K562 (cell line): Measurements from ENCODE around the gene MRPL52. TPM values are rescaled to one million over a fixed set of nuclear protein-coding genes. Genes with fewer than 3 reads are reported as not detected.

Experiments used
- ATAC-seq: fragments of 200-7000 bp; cut with Tn5 transposase; 3 replicates; pipeline ENCODE4 v1.9.1; 2020; ENCODE audit warnings: moderate library complexity
- BruUV-seq: library from RNA; stranded (reverse); fragments of 400-500 nt; replicated peaks from 2 replicates; lab custom pipeline; 2021; lab: Mats Ljungman, UMichigan
- CTCF ChIA-PET: fragments of 300-600 bp; formaldehyde crosslinking; extraction: SDS; loops from one replicate; lab custom pipeline; 2021; ENCODE audit warnings: low intra/inter-chr PET ratio; lab: Yijun Ruan, JAX
- POLR2A ChIA-PET: fragments of 300-600, 350-650 bp; sonication (Branson Sonifier 250); formaldehyde crosslinking; extraction: SDS; loops from one replicate; lab custom pipeline; 2021; ENCODE audit warnings: antibody characterized with exemption, inconsistent platforms; lab: Yijun Ruan, JAX
- DNase-seq, 4 experiments: peaks; one replicate each; pipeline versions ENCODE4 v3.0.0 to v3.0.0-alpha.2; 2011 to 2018; ENCODE audit warnings: low spot score in 3 of 4, mixed read lengths in 3 of 4; ENCODE audit errors: extremely low read depth in 1 of 4
- FAIRE-seq: peaks from 2 replicates; lab custom pipeline; 2011; peaks lifted over from hg19 to GRCh38; lab: Jason Lieb, UNC
- H2AFZ ChIP-seq: 2 replicates; pipeline ENCODE4 v1.6.0; 2011; ENCODE audit warnings: low read depth, low read length, control low read depth, inconsistent platforms
- H3K27ac ChIP-seq: fragments of 200-600 bp; 3 replicates; pipeline ENCODE4 v1.8.0; 2011; ENCODE audit warnings: low read depth, mild to moderate bottlenecking, control low read depth, inconsistent platforms, low read length, moderate library complexity, mixed read lengths; ENCODE audit errors: extremely low read depth
- H3K27me3 ChIP-seq, 2 experiments: fragments of 300-600 bp in 1 of 2; 2 replicates in 1 of 2; 3 replicates in 1 of 2; pipeline versions ENCODE4 v1.6.0 to v1.8.0; 2011; ENCODE audit warnings: inconsistent platforms in 2 of 2, low read length in 2 of 2, mild to moderate bottlenecking in 1 of 2, mixed read lengths in 1 of 2, moderate library complexity in 1 of 2; ENCODE audit not compliant: control insufficient read depth in 2 of 2, insufficient read depth in 2 of 2
- H3K36me3 ChIP-seq: fragments of 300-600 bp; 3 replicates; pipeline ENCODE4 v1.8.0; 2011; ENCODE audit warnings: mild to moderate bottlenecking, low read length, inconsistent platforms; ENCODE audit not compliant: control insufficient read depth, insufficient read depth
- H3K4me1 ChIP-seq, 2 experiments: fragments of 200-600 bp in 1 of 2; replicated peaks in 1 of 2; 2 replicates in 1 of 2; 3 replicates in 1 of 2; pipeline versions ENCODE4 v1.5.1 to v1.8.0; 2011; ENCODE audit warnings: inconsistent platforms in 2 of 2, low read length in 2 of 2, mild to moderate bottlenecking in 1 of 2, mixed read lengths in 1 of 2, moderate library complexity in 1 of 2; ENCODE audit not compliant: control insufficient read depth in 2 of 2, insufficient read depth in 2 of 2
- H3K4me2 ChIP-seq: 2 replicates; pipeline ENCODE4 v1.6.1; 2011; ENCODE audit warnings: low read length, control low read depth, inconsistent platforms, mixed read lengths; ENCODE audit not compliant: insufficient read depth
- H3K4me3 ChIP-seq: fragments of 200-600 bp; sonication (generic), shearing (Covaris generic); 2 replicates; pipeline ENCODE4 v1.5.1; 2016; ENCODE audit warnings: control low read depth, inconsistent platforms
- H3K79me2 ChIP-seq: fragments of 200-600 bp; 3 replicates; pipeline ENCODE4 v1.8.0; 2011; ENCODE audit warnings: low read length, inconsistent platforms; ENCODE audit not compliant: control insufficient read depth, insufficient read depth
- H3K9ac ChIP-seq, 2 experiments: 2 replicates each; pipeline versions ENCODE4 v1.6.0 to v1.6.1; 2011; ENCODE audit warnings: low read depth in 2 of 2, low read length in 2 of 2, control low read depth in 1 of 2, inconsistent platforms in 1 of 2, mild to moderate bottlenecking in 1 of 2, mixed read lengths in 1 of 2; ENCODE audit not compliant: insufficient read depth in 1 of 2
- H3K9me1 ChIP-seq: one replicate; pipeline ENCODE4 v1.6.0; 2011; ENCODE audit warnings: inconsistent platforms, mild to moderate bottlenecking, low read length, moderate library complexity; ENCODE audit not compliant: control insufficient read depth, insufficient read depth
- H3K9me3 ChIP-seq: replicated peaks from 2 replicates; pipeline ENCODE4 v1.5.1; 2011; ENCODE audit warnings: low read depth, low read length, inconsistent platforms; ENCODE audit not compliant: control insufficient read depth, insufficient read depth
- H4K20me1 ChIP-seq: replicated peaks from 2 replicates; pipeline ENCODE4 v1.6.1; 2011; ENCODE audit warnings: low read length, inconsistent platforms, mixed read lengths; ENCODE audit not compliant: control insufficient read depth, insufficient read depth
- FOXJ2 ChIP-seq: fragments of 200-800 bp; sonication (Bioruptor generic); IDR thresholded peaks from 2 replicates; pipeline ENCODE4 v1.6.1; 2016; ENCODE audit warnings: missing genetic modification characterization, missing compliant biosample characterization
- GATA2 ChIP-seq: sonication (generic); formaldehyde crosslinking; IDR thresholded peaks from 2 replicates; pipeline ENCODE4 v1.4.0; 2020; ENCODE audit warnings: mild to moderate bottlenecking, missing genetic modification reagents
- MAZ ChIP-seq, 2 experiments: fragments of 450-650 bp in 1 of 2; sonication (generic) in 1 of 2; formaldehyde crosslinking; IDR thresholded peaks in 1 of 2; conservative IDR thresholded peaks in 1 of 2; 2 replicates each; pipeline versions ENCODE4 v1.4.0 to v1.5.0; 2020; ENCODE audit warnings: mild to moderate bottlenecking in 1 of 2, missing genetic modification reagents in 1 of 2
- MTF1 ChIP-seq: fragments of 250-450 bp; sonication (Bioruptor Pico); IDR thresholded peaks from 2 replicates; pipeline ENCODE4 v1.9.0; 2021; ENCODE audit warnings: moderate library complexity, mild to moderate bottlenecking, inconsistent platforms, borderline replicate concordance
- PHB2 ChIP-seq: fragments of 450-650 bp; IDR thresholded peaks from 2 replicates; pipeline ENCODE4 v1.6.1; 2017; ENCODE audit warnings: low read depth
- PTRF ChIP-seq: fragments of 450-650 bp; IDR thresholded peaks from 2 replicates; pipeline ENCODE4 v1.6.1; 2016; ENCODE audit warnings: mild to moderate bottlenecking, missing genetic modification characterization, missing compliant biosample characterization
- RAD21 ChIP-seq, 2 experiments: fragments of 250-450 bp in 1 of 2; fragments of 450-650 bp in 1 of 2; sonication (Bioruptor Pico) in 1 of 2; formaldehyde crosslinking in 1 of 2; IDR thresholded peaks in 1 of 2; conservative IDR thresholded peaks in 1 of 2; 2 replicates each; pipeline versions ENCODE4 v1.4.0 to v1.8.0; 2020 to 2022; ENCODE audit warnings: mild to moderate bottlenecking in 2 of 2, moderate library complexity in 1 of 2
- ZBTB7A ChIP-seq: IDR thresholded peaks from 2 replicates; pipeline ENCODE4 v1.6.1; 2011; ENCODE audit warnings: low read depth, mild to moderate bottlenecking, low read length, moderate library complexity, borderline replicate concordance; ENCODE audit not compliant: control insufficient read depth
- ZEB2 ChIP-seq: fragments of 450-650 bp; IDR thresholded peaks from 2 replicates; pipeline ENCODE4 v1.6.1; 2016
- ZNF785 ChIP-seq: fragments of 250-450 bp; sonication (Bioruptor Pico); IDR thresholded peaks from 2 replicates; pipeline ENCODE4 v1.4.0; 2020; ENCODE audit warnings: mild to moderate bottlenecking
- WGBS: fragments of 100-300 bp; shearing (Covaris generic); methylation state at CpG from one replicate; pipeline ENCODE4 v1.1.6; 2016; ENCODE audit warnings: low coverage, mixed read lengths; ENCODE audit not compliant: insufficient coverage; ENCODE audit errors: missing lambda C conversion rate; 5-methylcytosine and 5-hydroxymethylcytosine counted together
- in situ Hi-C: fragments of 300-500 bp; cut with MboI; formaldehyde crosslinking; loops from 4 replicates; pipeline ENCODE4 v1.15.0; 2018; ENCODE audit warnings: inconsistent platforms, mixed read lengths
- intact Hi-C: fragments of 100-400 bp; cut with micrococcal nuclease; formaldehyde crosslinking; loops from 2 replicates; pipeline ENCODE4 v1.14.2; 2022
- polyA plus RNA-seq, 8 experiments: library from polyadenylated mRNA; depleted of rRNA in 4 of 8; stranded (reverse) in 5 of 8; unstranded in 3 of 8; fragments of >200 nt; fragmentation: Nextera tagmentation in 2 of 8; fragmentation: Illumina TruSeq in 1 of 8; extraction: Ambion mirVana in 2 of 8; extraction: Trizol in 1 of 8; gene quantifications; 2 replicates each; pipeline versions ENCODE4 v1.2.1 to v1.2.3, GENCODE V29; 2011 to 2014; ENCODE audit warnings: inconsistent platforms in 1 of 8, missing spikeins in 1 of 8
- total RNA-seq, 7 experiments: library from RNA; depleted of rRNA in 6 of 7; stranded (reverse); fragments of >200 nt in 6 of 7; fragmentation: Illumina TruSeq in 2 of 7; extraction: Trizol in 2 of 7; gene quantifications; 2 replicates each; pipeline versions ENCODE4 v1.2.1 to v1.2.3, GENCODE V29; 2011 to 2021; ENCODE audit warnings: low replicate concordance in 1 of 7
- TF ChIP-seq, protein P1 (sequence below), 3 experiments: IDR thresholded peaks in 2 of 3; conservative IDR thresholded peaks in 1 of 3; 2 replicates each; pipeline ENCODE4 v1.5.1; 2011 to 2012; ENCODE audit warnings: low read length in 3 of 3, mild to moderate bottlenecking in 3 of 3, control low read depth in 2 of 3, improper control_type of control experiment in 1 of 3, inconsistent platforms in 1 of 3, low read depth in 1 of 3, mixed read lengths in 1 of 3, moderate library complexity in 1 of 3; ENCODE audit not compliant: insufficient read depth in 2 of 3
- TF ChIP-seq, protein P2 (sequence below), 2 experiments: fragments of 450-650 bp; conservative IDR thresholded peaks; 2 replicates each; pipeline ENCODE4 v1.6.1; 2017; ENCODE audit warnings: mild to moderate bottlenecking in 2 of 2, moderate library complexity in 2 of 2

Gene MRPL52
- total and polyA plus RNA-seq, 9 of the 15 experiments (the other 6 are each of a cell fraction or from before 2014, with no cell fraction given), result 56.5 to 213 (median 168) TPM

- TF ChIP-seq, protein P1, sequence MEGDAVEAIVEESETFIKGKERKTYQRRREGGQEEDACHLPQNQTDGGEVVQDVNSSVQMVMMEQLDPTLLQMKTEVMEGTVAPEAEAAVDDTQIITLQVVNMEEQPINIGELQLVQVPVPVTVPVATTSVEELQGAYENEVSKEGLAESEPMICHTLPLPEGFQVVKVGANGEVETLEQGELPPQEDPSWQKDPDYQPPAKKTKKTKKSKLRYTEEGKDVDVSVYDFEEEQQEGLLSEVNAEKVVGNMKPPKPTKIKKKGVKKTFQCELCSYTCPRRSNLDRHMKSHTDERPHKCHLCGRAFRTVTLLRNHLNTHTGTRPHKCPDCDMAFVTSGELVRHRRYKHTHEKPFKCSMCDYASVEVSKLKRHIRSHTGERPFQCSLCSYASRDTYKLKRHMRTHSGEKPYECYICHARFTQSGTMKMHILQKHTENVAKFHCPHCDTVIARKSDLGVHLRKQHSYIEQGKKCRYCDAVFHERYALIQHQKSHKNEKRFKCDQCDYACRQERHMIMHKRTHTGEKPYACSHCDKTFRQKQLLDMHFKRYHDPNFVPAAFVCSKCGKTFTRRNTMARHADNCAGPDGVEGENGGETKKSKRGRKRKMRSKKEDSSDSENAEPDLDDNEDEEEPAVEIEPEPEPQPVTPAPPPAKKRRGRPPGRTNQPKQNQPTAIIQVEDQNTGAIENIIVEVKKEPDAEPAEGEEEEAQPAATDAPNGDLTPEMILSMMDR (IDR thresholded peaks at IDR 0.05 in 2 of 3, conservative IDR thresholded peaks at IDR 0.05 in 1 of 3; ENCODE audit: insufficient read depth in 2 of 3, low read depth in 1 of 3, low read length in 3 of 3), result peak; percentile 21 to 31 (median 24); a peak in 3 of 6 replicates
- peak in 1 of 2 experiments; percentile 34; a peak in 1 of 4 replicates for TF ChIP-seq RAD21 (CRISPR knock-in tag; conservative IDR thresholded peaks at IDR 0.05 in 1 of 2, IDR thresholded peaks at IDR 0.05 in 1 of 2)
Observed at GRCh38 chr14:22844221-22845102, 14.8 kb downstream of the MRPL52 start (continued).

DNA sequence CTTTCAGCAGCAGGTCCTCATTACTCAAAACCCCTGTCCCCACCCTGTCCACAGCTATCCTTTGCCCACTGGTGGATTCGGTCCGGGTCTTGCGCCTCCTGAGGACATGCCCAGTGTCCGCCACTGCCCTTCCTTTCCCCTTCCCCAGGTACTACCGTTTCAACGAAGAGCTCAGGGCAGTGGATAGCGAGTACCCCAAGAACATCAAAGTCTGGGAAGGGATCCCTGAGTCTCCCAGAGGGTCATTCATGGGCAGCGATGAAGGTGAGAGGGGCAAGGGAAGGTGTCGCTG, 15.4 kb downstream of the MRPL52 start:
- Histone ChIP-seq H2AFZ (no peak overlapping the region), H3K9me1 (no peaks in the 10 kb centered on the region), H3K27ac (no peak overlapping the region), H3K4me2 (no peak overlapping the region), H3K4me3 (no peak overlapping the region), H3K4me1 (peaks cover 5 to 27% of the 10 kb centered on the region in 2 experiments; a peak in 2 of 5 replicates), H3K79me2 (no peaks in the 10 kb centered on the region), H4K20me1 (no peaks in the 10 kb centered on the region), H3K27me3 (no peaks in the 10 kb centered on the region), H3K9me3 (no peaks in the 10 kb centered on the region), H3K9ac (no peak overlapping the region; a peak in 1 of 4 replicates), H3K36me3 (no peaks in the 10 kb centered on the region)
- BruUV-seq, result no TSS peak
- FAIRE-seq (no peak), DNase-seq (no peak), ATAC-seq (no peak)
- intact Hi-C loops, result no loop called here
- ChIA-PET CTCF (interaction anchor here (0.9 kb wide), 1 partner anchor 67 kb away, joined by 3 read pairs; no protein-coding TSS in a partner anchor), POLR2A (interaction anchor here (0.6 to 1.1 kb wide), 3 partner anchors 17 to 71 kb away, joined by 3 to 6 read pairs (median 4); no protein-coding TSS in a partner anchor)
- in situ Hi-C loops, result loop anchor here (10.0 kb wide), 2 partner anchors 190 to 280 kb away; no protein-coding TSS in a partner anchor
- WGBS, result 42% methylated on average over 8 of the region's 9 CpGs
- TF ChIP-seq FOXJ2, result no peak
- no peak for TF ChIP-seq GATA2 (CRISPR knock-in tag)
- no peak for TF ChIP-seq ZEB2
- no peak for TF ChIP-seq PHB2
- TF ChIP-seq ZNF785 (CRISPR knock-in tag), result no peak
- no peak for TF ChIP-seq ZBTB7A
- no peak for TF ChIP-seq MTF1
- TF ChIP-seq, protein P2, sequence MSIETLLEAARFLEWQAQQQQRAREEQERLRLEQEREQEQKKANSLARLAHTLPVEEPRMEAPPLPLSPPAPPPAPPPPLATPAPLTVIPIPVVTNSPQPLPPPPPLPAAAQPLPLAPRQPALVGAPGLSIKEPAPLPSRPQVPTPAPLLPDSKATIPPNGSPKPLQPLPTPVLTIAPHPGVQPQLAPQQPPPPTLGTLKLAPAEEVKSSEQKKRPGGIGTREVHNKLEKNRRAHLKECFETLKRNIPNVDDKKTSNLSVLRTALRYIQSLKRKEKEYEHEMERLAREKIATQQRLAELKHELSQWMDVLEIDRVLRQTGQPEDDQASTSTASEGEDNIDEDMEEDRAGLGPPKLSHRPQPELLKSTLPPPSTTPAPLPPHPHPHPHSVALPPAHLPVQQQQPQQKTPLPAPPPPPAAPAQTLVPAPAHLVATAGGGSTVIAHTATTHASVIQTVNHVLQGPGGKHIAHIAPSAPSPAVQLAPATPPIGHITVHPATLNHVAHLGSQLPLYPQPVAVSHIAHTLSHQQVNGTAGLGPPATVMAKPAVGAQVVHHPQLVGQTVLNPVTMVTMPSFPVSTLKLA (conservative IDR thresholded peaks at IDR 0.05), result no peak
- no peak for TF ChIP-seq MAZ (CRISPR knock-in tag; conservative IDR thresholded peaks at IDR 0.05 in 1 of 2, IDR thresholded peaks at IDR 0.05 in 1 of 2)
- TF ChIP-seq PTRF (tag), result no peak
